SIG-M5 treated with dmso at 0.1 percent for 504 hours (cell line): Measurements from ENCODE around the gene ZNF341.
A peak's percentile ranks its signal among the peaks of the same experiment; 100 is the strongest.
"Not testable (repeated sequence)": the region's sequence is repeated elsewhere in the genome, so short reads cannot be mapped to it uniquely, and the experiment has no call there.

Experiments
- DNase-seq: peaks from one replicate; lab custom pipeline; 2025; ENCODE audit not compliant: unreplicated experiment; lab: John Stamatoyannopoulos, UW

ZNF341 gene

GRCh38 chr20:33728463-33728862 is 3.3 kb upstream of the ZNF341 start:
- DNase-seq, result no peak

GRCh38 chr20:33729101-33729500 is 2.7 kb upstream of the ZNF341 start:
- DNase-seq, result no peak

- no peak for DNase-seq
Measured at GRCh38 chr20:33730946-33731692, 677 bp upstream of the ZNF341 start.

GRCh38 chr20:33732166-33732970 is 572 bp downstream of the ZNF341 start:
- DNase-seq, result peak; percentile 91

GRCh38 chr20:33733654-33734576 is 2.1 kb downstream of the ZNF341 start:
- DNase-seq, result peak; percentile 83

- no peak for DNase-seq
Measured at GRCh38 chr20:33736962-33737361, 5.2 kb downstream of the ZNF341 start.

- no peak for DNase-seq
Measured at GRCh38 chr20:33739493-33739892, 7.7 kb downstream of the ZNF341 start.

GRCh38 chr20:33740189-33740588 is 8.4 kb downstream of the ZNF341 start:
- no peak for DNase-seq

GRCh38 chr20:33744181-33744580 is 12.4 kb downstream of the ZNF341 start:
- DNase-seq, result no peak

GRCh38 chr20:33744773-33745385 is 13.1 kb downstream of the ZNF341 start:
- DNase-seq, result no peak

- no peak for DNase-seq
Measured at GRCh38 chr20:33746325-33746998, 14.7 kb downstream of the ZNF341 start.

- DNase-seq, result no peak
Measured at GRCh38 chr20:33751775-33752174, 20.0 kb downstream of the ZNF341 start.

GRCh38 chr20:33753143-33753542 is 21.3 kb downstream of the ZNF341 start:
- no peak for DNase-seq

- DNase-seq, result no peak
Measured at GRCh38 chr20:33753763-33754162, 22.0 kb downstream of the ZNF341 start.

GRCh38 chr20:33755936-33756490 is 24.2 kb downstream of the ZNF341 start:
- not testable (repeated sequence) for DNase-seq

- no peak for DNase-seq
Measured at GRCh38 chr20:33757046-33757445, 25.2 kb downstream of the ZNF341 start.

- no peak for DNase-seq
Measured at GRCh38 chr20:33757458-33757857, 25.7 kb downstream of the ZNF341 start.

- DNase-seq, result no peak
Measured at GRCh38 chr20:33761698-33762250, 30.0 kb downstream of the ZNF341 start.

- DNase-seq, result no peak
Measured at GRCh38 chr20:33765099-33765498, 33.3 kb downstream of the ZNF341 start.

- DNase-seq, result no peak
Measured at GRCh38 chr20:33765592-33765991, 33.8 kb downstream of the ZNF341 start.
